Activated CD4-positive, alpha-beta T cell treated with anti-CD3 and anti-CD28 coated beads, Interleukin-2, amount 50 U/mL, for 4 hours (primary cell): ENCODE results near the gene RGL2.
"Not testable (repeated sequence)": the region's sequence is repeated elsewhere in the genome, so short reads cannot be mapped to it uniquely, and the experiment has no call there.

Source experiments
- DNase-seq, 2 experiments: peaks; one replicate each; pipeline ENCODE4 v3.0.0-alpha.2; 2020

Gene RGL2

GRCh38 chr6:33290459-33290858 lies 8.3 kb downstream of the RGL2 start:
- no peak for DNase-seq

- DNase-seq = no peak
Observed at GRCh38 chr6:33289784-33290315, 8.9 kb downstream of the RGL2 start.

GRCh38 chr6:33288921-33289783 lies 9.6 kb downstream of the RGL2 start, which contains the start of the genes PFDN6 and WDR46:
Gene PFDN6, plus strand, starts transcription at chr6:33289601. Its CDS starts 256 bp downstream, at chr6:33289857.
Gene WDR46, minus strand, starts transcription at chr6:33289239. Its CDS starts 69 bp downstream, at chr6:33289170.
- peak; percentile 75 to 77 for DNase-seq

- DNase-seq = no peak
Observed at GRCh38 chr6:33288141-33288920, 10.4 kb downstream of the RGL2 start.

GRCh38 chr6:33286946-33287914 lies 11.5 kb downstream of the RGL2 start:
- no peak for DNase-seq

- DNase-seq = not testable (repeated sequence)
Observed at GRCh38 chr6:33285214-33285613, 13.5 kb downstream of the RGL2 start.

- no peak for DNase-seq
Observed at GRCh38 chr6:33280539-33280938, 18.2 kb downstream of the RGL2 start.

GRCh38 chr6:33279971-33280511 lies 18.7 kb downstream of the RGL2 start:
- DNase-seq = no peak

- no peak for DNase-seq
Observed at GRCh38 chr6:33279257-33279695, 19.5 kb downstream of the RGL2 start.

GRCh38 chr6:33278810-33279209 lies 19.9 kb downstream of the RGL2 start:
- DNase-seq = no peak

- DNase-seq = no peak
Observed at GRCh38 chr6:33278392-33278741, 20.4 kb downstream of the RGL2 start.

- no peak for DNase-seq
Observed at GRCh38 chr6:33277663-33278391, 20.9 kb downstream of the RGL2 start.

GRCh38 chr6:33276864-33277662 lies 21.7 kb downstream of the RGL2 start, which contains the start of gene B3GALT4:
Gene B3GALT4, plus strand, starts transcription at chr6:33277123. Its CDS starts 297 bp downstream, at chr6:33277420.
- DNase-seq = peak; percentile 44 to 53

GRCh38 chr6:33276581-33276863 lies 22.2 kb downstream of the RGL2 start:
- DNase-seq = no peak

GRCh38 chr6:33275795-33276580 lies 22.8 kb downstream of the RGL2 start:
- DNase-seq = not testable (repeated sequence)

GRCh38 chr6:33273924-33274902 lies 24.5 kb downstream of the RGL2 start:
- no peak for DNase-seq

GRCh38 chr6:33273129-33273923 lies 25.4 kb downstream of the RGL2 start:
- no peak for DNase-seq
